Stimulated activated naive B cell treated with anti-CD40 and anti-IgM and Interleukin-4, amounts not matched to agents 10 μg/mL and 1 μg/mL and 100 μg/mL, for 72 hours (primary cell): ENCODE measurements around the gene NLGN1.

ENCODE experiments used
- ATAC-seq, 2 donors: fragments of 150-1000 bp; cut with Tn5 transposase; replicated peaks; 2 replicates each; pipeline ENCODE4 v1.10.0; 2021; ENCODE audit warnings: moderate library complexity in 1 of 2
- DNase-seq: peaks from one replicate; pipeline ENCODE4 v3.0.0; 2021
- H3K27ac Mint-ChIP-seq: one replicate; pipeline ENCODE4 v1.8.0; 2022; ENCODE audit warnings: mild to moderate bottlenecking, mixed read lengths
- H3K27me3 Mint-ChIP-seq, 2 donors: one replicate each; pipeline ENCODE4 v1.8.0; 2022; ENCODE audit warnings: mixed read lengths in 2 of 2
- H3K36me3 Mint-ChIP-seq, 2 donors: one replicate each; pipeline ENCODE4 v1.8.0; 2022; ENCODE audit warnings: mixed read lengths in 2 of 2, mild to moderate bottlenecking in 1 of 2
- H3K4me1 Mint-ChIP-seq, 2 donors: one replicate each; pipeline ENCODE4 v1.8.0; 2022; ENCODE audit warnings: mixed read lengths in 2 of 2, mild to moderate bottlenecking in 1 of 2
- H3K4me3 Mint-ChIP-seq, 2 donors: one replicate each; pipeline ENCODE4 v1.8.0; 2022; ENCODE audit warnings: mild to moderate bottlenecking in 2 of 2, mixed read lengths in 2 of 2, moderate library complexity in 1 of 2
- H3K9me3 Mint-ChIP-seq, 2 donors: one replicate each; pipeline ENCODE4 v1.8.0; 2022; ENCODE audit warnings: mixed read lengths in 2 of 2, mild to moderate bottlenecking in 1 of 2

The NLGN1 gene

GRCh38 chr3:173826901-173827609, 429.5 kb downstream of the NLGN1 start:
- Mint-ChIP-seq H3K4me3 (no peak overlapping the region), H3K27ac (no peak overlapping the region), H3K27me3 (no peaks in the 10 kb centered on the region), H3K9me3 (no peaks in the 10 kb centered on the region), H3K36me3 (no peaks in the 10 kb centered on the region), H3K4me1 (no peaks in the 10 kb centered on the region)
- ATAC-seq (no peak), DNase-seq (no peak)

DNA sequence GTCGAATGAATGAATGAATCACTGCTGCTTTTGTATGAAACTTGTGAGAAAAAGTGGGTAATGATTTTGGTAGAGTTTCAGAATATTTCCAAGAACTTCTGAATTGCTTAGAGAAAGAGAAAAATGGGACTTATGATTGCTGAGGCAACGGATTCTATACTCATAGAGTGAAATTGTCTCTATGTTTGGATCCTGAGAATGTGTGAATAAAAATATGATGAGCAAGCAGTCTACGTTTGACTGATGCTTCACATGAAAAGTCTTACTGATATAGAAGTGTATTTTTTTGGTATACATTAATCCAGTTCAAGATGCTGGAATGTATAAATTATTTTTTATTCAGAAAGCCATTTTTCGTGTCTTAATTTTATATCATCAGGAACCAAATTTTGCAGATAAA, 441.1 kb downstream of the NLGN1 start:
- Mint-ChIP-seq H3K4me1 (no peaks in the 10 kb centered on the region), H3K27ac (no peak overlapping the region), H3K36me3 (no peaks in the 10 kb centered on the region), H3K9me3 (peaks cover 2 to 3% of the 10 kb centered on the region in 2 donors), H3K4me3 (no peak overlapping the region), H3K27me3 (no peaks in the 10 kb centered on the region)
- no peak for ATAC-seq
- no peak for DNase-seq

- Mint-ChIP-seq H3K27ac (no peak overlapping the region), H3K4me3 (no peak overlapping the region), H3K36me3 (no peaks in the 10 kb centered on the region), H3K9me3 (peaks cover 2 to 5% of the 10 kb centered on the region in 2 donors), H3K4me1 (no peaks in the 10 kb centered on the region), H3K27me3 (no peaks in the 10 kb centered on the region)
- DNase-seq (no peak), ATAC-seq (no peak)
Observed at GRCh38 chr3:173839859-173840258, 442.3 kb downstream of the NLGN1 start.

DNA sequence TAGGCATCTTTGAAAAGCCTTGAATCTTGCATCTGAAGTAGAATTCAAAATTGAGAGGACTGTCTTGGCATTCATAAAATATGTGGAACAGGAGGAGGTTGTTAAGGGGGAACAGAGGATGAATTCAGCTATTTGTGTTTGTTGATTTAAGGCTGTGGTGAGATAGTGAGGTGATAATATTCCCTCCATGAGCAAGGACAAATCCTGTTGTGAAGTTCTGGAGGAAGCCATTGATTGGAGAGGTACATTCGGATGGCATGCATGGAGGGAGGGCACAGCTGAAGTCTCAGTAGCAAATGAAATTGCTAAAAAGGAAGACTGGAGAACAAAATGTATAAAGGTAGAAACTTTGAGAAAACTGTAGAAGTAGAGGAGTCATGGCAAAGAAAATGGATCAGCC, 443.8 kb downstream of the NLGN1 start:
- no peaks in the 10 kb centered on the region for H3K4me1 Mint-ChIP-seq
- no peaks in the 10 kb centered on the region for H3K27me3 Mint-ChIP-seq
- ATAC-seq (no peak), DNase-seq (no peak)
- H3K36me3 Mint-ChIP-seq = no peaks in the 10 kb centered on the region
- H3K4me3 Mint-ChIP-seq = no peak overlapping the region
- peaks cover 2 to 5% of the 10 kb centered on the region in 2 donors for H3K9me3 Mint-ChIP-seq
- no peak overlapping the region for H3K27ac Mint-ChIP-seq

DNA sequence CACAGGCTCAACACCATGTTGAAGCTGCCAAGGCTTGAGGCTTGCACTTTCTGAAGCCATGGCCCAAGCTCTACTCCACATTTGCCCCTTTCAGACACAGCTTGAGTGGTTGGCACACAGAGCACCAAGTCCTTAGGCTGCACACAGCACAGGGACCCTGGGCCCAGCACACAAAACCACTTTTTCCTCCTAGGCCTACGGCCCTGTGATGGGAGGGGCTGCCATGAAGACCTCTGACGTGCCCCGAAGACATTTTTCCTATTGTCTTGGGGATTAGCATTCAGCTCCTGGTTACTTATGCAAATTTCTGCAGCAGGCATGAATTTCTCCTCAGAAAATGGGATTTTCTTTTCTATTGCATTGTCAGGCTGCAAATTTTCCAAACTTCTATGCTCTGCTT, 445.5 kb downstream of the NLGN1 start:
- Mint-ChIP-seq H3K36me3 (no peaks in the 10 kb centered on the region), H3K27ac (no peak overlapping the region), H3K4me3 (no peak overlapping the region), H3K9me3 (peaks cover 2 to 5% of the 10 kb centered on the region in 2 donors), H3K27me3 (no peaks in the 10 kb centered on the region), H3K4me1 (no peaks in the 10 kb centered on the region)
- ATAC-seq (no peak), DNase-seq (no peak)

- Mint-ChIP-seq H3K27me3 (no peaks in the 10 kb centered on the region), H3K9me3 (peaks cover 2 to 5% of the 10 kb centered on the region in 2 donors), H3K4me1 (no peaks in the 10 kb centered on the region), H3K27ac (no peak overlapping the region), H3K4me3 (no peak overlapping the region), H3K36me3 (no peaks in the 10 kb centered on the region)
- DNase-seq (no peak), ATAC-seq (no peak)
Observed at GRCh38 chr3:173846584-173846983, 449.0 kb downstream of the NLGN1 start.

GRCh38 chr3:173849489-173849888, 451.9 kb downstream of the NLGN1 start:
- no peaks in the 10 kb centered on the region for H3K36me3 Mint-ChIP-seq

GRCh38 chr3:173857154-173857553, 459.6 kb downstream of the NLGN1 start:
- Mint-ChIP-seq H3K4me3 (no peak overlapping the region), H3K4me1 (no peaks in the 10 kb centered on the region), H3K9me3 (peaks cover 0 to 2% of the 10 kb centered on the region in 2 donors), H3K27ac (no peak overlapping the region), H3K36me3 (no peaks in the 10 kb centered on the region), H3K27me3 (no peaks in the 10 kb centered on the region)
- DNase-seq = no peak
- ATAC-seq = no peak

More at GRCh38 chr3:173849489-173849888, 451.9 kb downstream of the NLGN1 start:
- no peak overlapping the region for H3K4me3 Mint-ChIP-seq
- no peak for DNase-seq
- no peaks in the 10 kb centered on the region for H3K27me3 Mint-ChIP-seq
- H3K9me3 Mint-ChIP-seq = no peaks in the 10 kb centered on the region
- no peak overlapping the region for H3K27ac Mint-ChIP-seq
- no peak for ATAC-seq
- no peaks in the 10 kb centered on the region for H3K4me1 Mint-ChIP-seq

DNA sequence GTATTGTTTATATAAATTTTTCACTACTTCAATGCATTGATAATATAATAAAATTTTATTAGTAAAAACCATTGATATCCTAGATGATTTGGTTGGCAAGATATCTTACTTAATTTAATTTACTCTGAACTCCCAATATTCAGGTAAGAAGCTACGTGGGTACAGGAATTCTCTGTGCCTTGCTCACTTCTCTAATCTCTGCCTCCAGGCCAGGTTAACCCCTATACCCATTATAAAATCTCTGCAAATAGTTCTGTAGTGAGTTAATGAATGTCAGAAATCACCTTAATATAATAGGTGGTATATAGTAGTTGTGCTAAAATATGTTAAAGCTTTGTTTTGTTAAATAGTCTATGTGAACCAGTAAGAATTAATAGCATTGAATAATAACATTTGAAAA, 465.2 kb downstream of the NLGN1 start:
- Mint-ChIP-seq H3K4me3 (no peak overlapping the region), H3K4me1 (no peaks in the 10 kb centered on the region), H3K27ac (no peak overlapping the region), H3K9me3 (peaks cover 0 to 3% of the 10 kb centered on the region in 2 donors), H3K27me3 (no peaks in the 10 kb centered on the region), H3K36me3 (no peaks in the 10 kb centered on the region)
- DNase-seq = no peak
- no peak for ATAC-seq

- no peaks in the 10 kb centered on the region for H3K4me1 Mint-ChIP-seq
- H3K27me3 Mint-ChIP-seq = no peaks in the 10 kb centered on the region
- H3K9me3 Mint-ChIP-seq = peaks cover 0 to 3% of the 10 kb centered on the region in 2 donors
- no peak overlapping the region for H3K27ac Mint-ChIP-seq
- H3K36me3 Mint-ChIP-seq = no peaks in the 10 kb centered on the region
- ATAC-seq (no peak), DNase-seq (no peak)
- H3K4me3 Mint-ChIP-seq = no peak overlapping the region
Observed at GRCh38 chr3:173863551-173863950, 466.0 kb downstream of the NLGN1 start.

DNA sequence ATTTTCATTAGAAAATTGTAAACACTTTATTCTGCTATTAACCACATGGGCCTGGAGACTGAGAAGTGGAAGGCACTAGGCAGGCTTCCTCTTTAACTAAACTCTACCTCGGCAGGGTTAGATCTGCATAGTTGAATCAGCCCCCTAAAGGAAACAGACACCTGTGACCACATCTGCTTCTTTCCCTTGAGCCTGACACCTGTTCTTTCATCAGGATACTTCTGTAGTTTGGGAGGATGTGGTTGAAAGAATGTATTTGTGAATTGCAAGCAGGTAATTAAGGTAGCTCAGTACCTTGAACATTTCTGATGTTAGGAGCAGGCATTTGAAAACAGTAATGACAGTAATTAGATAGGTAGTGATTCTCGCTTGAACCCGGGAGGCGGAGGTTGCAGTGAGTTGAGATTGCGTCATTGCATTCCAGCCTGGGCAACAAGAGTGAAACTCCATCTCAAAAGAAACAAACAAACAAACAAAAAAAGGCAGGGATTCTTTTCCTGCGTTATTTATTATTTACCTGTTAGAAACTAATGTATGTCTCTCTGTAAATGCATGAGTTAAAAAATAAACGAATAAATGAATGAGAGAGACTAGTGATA, 468.5 kb downstream of the NLGN1 start:
- H3K4me1 Mint-ChIP-seq = no peaks in the 10 kb centered on the region
- peaks cover 0 to 3% of the 10 kb centered on the region in 2 donors for H3K9me3 Mint-ChIP-seq
- H3K36me3 Mint-ChIP-seq = no peaks in the 10 kb centered on the region
- ATAC-seq = no peak
- H3K4me3 Mint-ChIP-seq = no peak overlapping the region
- no peaks in the 10 kb centered on the region for H3K27me3 Mint-ChIP-seq
- no peak overlapping the region for H3K27ac Mint-ChIP-seq
- DNase-seq = no peak

DNA sequence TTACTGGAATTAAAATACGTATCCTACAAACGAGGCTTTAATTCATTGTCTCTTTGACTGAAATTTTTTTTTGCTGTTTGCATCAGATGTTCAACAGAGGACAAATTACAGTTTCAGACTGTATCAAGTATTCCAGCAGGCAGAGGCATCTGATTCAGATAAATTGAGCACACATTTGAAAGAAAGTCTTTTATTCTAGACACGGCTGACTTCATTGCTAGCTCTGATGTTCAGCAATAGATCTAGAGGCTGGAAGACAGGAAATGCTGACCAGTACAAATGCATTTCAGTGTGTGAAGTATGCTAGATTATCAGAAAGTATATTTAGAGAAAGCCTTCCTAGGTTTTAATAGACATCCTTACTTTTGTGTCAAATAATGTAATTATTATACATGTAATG, 472.2 kb downstream of the NLGN1 start:
- DNase-seq (no peak), ATAC-seq (no peak)
- Mint-ChIP-seq H3K4me1 (no peaks in the 10 kb centered on the region), H3K27ac (no peak overlapping the region), H3K27me3 (no peaks in the 10 kb centered on the region), H3K9me3 (peaks cover 0 to 1% of the 10 kb centered on the region in 2 donors), H3K4me3 (no peak overlapping the region), H3K36me3 (no peaks in the 10 kb centered on the region)

GRCh38 chr3:173870976-173871375, 473.4 kb downstream of the NLGN1 start:
- no peak overlapping the region for H3K4me3 Mint-ChIP-seq
- H3K27me3 Mint-ChIP-seq = no peaks in the 10 kb centered on the region
- DNase-seq (no peak), ATAC-seq (no peak)
- H3K9me3 Mint-ChIP-seq = peaks cover 0 to 1% of the 10 kb centered on the region in 2 donors
- no peak overlapping the region for H3K27ac Mint-ChIP-seq
- H3K36me3 Mint-ChIP-seq = no peaks in the 10 kb centered on the region
- no peaks in the 10 kb centered on the region for H3K4me1 Mint-ChIP-seq

DNA sequence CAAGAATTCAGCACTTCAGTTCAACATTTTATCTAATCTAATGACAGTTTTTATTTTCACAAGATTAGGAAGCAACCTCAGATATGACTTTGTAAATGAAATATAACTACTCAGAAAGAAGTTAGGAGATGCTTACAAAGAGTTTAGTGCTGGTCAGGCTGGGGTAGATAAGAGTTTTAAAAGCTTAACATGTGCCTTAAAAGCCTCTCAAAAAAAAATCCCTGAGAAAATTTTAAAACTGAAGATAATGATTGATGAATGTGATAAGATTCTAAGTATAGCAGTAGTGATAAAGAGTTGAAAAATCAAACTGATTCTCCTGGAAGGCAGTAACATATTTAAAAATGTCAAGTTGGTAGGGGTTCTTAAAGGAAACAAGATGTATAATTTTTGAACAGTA, 478.2 kb downstream of the NLGN1 start:
- Mint-ChIP-seq H3K36me3 (no peaks in the 10 kb centered on the region), H3K27ac (no peak overlapping the region)

DNA sequence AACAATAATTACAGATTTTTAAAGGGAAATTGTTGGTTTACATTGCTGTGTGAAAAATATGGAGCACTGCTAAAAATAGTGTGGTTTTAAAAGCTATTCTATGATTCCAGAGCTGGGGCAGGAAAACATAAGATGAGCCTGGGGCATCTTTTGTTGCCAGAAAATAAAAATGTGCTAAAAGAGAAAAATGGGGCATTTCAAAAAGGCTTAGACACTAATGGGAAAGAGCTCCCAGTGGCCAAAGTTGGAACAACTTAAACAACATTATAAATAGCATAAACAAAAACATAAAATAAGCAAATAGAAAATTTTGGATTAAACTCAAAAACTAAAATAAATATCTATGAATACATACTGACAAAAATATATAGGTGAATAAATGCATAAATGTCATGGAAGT, 478.9 kb downstream of the NLGN1 start:
- no peak overlapping the region for H3K4me3 Mint-ChIP-seq
- H3K36me3 Mint-ChIP-seq = no peaks in the 10 kb centered on the region
- H3K27ac Mint-ChIP-seq = no peak overlapping the region
- H3K9me3 Mint-ChIP-seq = peaks cover 1% of the 10 kb centered on the region in 2 donors
- no peak for DNase-seq
- no peaks in the 10 kb centered on the region for H3K4me1 Mint-ChIP-seq
- ATAC-seq = no peak
- no peaks in the 10 kb centered on the region for H3K27me3 Mint-ChIP-seq

More for the DNA sequence above, 478.2 kb downstream of the NLGN1 start:
- Mint-ChIP-seq H3K4me1 (no peaks in the 10 kb centered on the region), H3K27me3 (no peaks in the 10 kb centered on the region), H3K9me3 (peaks cover 0 to 1% of the 10 kb centered on the region in 2 donors), H3K4me3 (no peak overlapping the region)
- no peak for DNase-seq
- ATAC-seq = no peak
